ENCODE results near the gene RNMT. TPM values are rescaled to one million over a fixed set of nuclear protein-coding genes. Genes with fewer than 3 reads are reported as not detected.
"Not testable (repeated sequence)": the region's sequence is repeated elsewhere in the genome, so short reads cannot be mapped to it uniquely, and the experiment has no call there.

The RNMT gene
- 32.0 and 48.8 TPM in 2 replicates for total RNA-seq (2021)
- percentile 93 among the genes with signal in this experiment for Bru-seq, nascent RNA
- BruChase-seq, experiment 1, labeled RNA remaining after a 2-hour chase, result percentile 94 among the genes with signal in this experiment
- BruChase-seq, experiment 2, labeled RNA remaining after a 6-hour chase, result percentile 93 among the genes with signal in this experiment
- long read RNA-seq, full-length matches to known transcripts, result 14 of 29 reads
- long read RNA-seq, partial matches to known transcripts, result 6 of 29 reads
- long read RNA-seq, other reads (novel, unspliced or antisense), result 9 of 29 reads

DNA sequence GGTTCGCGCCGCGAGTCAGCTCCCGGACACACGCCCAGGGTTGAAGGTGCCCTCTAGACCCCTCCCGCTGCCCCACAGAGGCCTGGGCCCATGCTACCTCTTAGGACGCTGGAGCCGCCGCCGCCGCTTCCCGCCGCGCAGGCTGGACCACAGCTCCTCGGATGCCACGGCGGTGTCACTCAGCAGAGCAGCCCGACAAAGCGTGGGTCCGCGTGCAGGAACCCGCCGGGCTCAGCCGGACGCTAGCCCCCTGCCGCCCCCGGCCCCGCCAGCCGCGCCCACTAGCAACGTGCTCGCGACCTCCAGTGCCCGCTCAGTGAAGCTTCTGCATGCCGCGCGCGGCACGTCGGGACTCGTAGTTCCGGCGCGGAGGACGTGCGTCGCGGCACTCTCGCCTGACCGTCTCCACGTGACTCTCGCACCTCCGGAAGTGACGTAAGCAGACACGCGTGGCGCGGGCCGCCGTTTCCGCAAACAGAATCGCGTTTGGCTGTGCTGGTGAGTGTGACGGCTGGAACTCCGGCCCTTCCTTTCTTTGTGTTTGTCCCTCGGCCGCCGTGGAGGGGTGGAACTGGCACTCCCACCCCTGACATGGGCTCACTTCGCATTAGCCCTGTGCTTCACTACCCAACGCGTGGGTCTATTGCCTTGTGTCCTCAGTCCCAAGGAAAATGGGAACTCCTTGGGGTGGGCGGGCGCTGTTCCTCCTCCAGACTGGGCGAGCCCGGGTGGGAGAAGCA is at the start of gene RNMT, which contains the start of gene FAM210A:
RNMT (plus strand) TSS at position 442 of the 740 bp plus-strand sequence. CDS start 4,845 bp downstream, outside the sequence.
FAM210A (minus strand) TSS at position 327 of the 740 bp plus-strand sequence. CDS start 44,481 bp downstream, outside the sequence.
- TF ChIP-seq, protein P1, sequence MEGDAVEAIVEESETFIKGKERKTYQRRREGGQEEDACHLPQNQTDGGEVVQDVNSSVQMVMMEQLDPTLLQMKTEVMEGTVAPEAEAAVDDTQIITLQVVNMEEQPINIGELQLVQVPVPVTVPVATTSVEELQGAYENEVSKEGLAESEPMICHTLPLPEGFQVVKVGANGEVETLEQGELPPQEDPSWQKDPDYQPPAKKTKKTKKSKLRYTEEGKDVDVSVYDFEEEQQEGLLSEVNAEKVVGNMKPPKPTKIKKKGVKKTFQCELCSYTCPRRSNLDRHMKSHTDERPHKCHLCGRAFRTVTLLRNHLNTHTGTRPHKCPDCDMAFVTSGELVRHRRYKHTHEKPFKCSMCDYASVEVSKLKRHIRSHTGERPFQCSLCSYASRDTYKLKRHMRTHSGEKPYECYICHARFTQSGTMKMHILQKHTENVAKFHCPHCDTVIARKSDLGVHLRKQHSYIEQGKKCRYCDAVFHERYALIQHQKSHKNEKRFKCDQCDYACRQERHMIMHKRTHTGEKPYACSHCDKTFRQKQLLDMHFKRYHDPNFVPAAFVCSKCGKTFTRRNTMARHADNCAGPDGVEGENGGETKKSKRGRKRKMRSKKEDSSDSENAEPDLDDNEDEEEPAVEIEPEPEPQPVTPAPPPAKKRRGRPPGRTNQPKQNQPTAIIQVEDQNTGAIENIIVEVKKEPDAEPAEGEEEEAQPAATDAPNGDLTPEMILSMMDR (conservative IDR thresholded peaks at IDR 0.05), result no peak
- TF ChIP-seq EZH2 (IDR thresholded peaks at IDR 0.05; ENCODE audit: low read depth), result no peak
- Histone ChIP-seq H3K27ac (peak within 1 kb of the TSS; percentile 82), H3K4me1 (replicated peaks; ENCODE audit: insufficient read depth) (peaks cover 19% of the 10 kb centered on the region), H3K27me3 (ENCODE audit: insufficient read depth, low read depth) (no peaks in the 10 kb centered on the region), H3K36me3 (ENCODE audit: low read depth) (0 out of 2 replicates have a peak, but pooled peaks cover 13% of the 10 kb centered on the region), H2AFZ (peak within 1 kb of the TSS; percentile 92), H3F3A (ENCODE audit: insufficient read depth, low read depth) (no peaks in the 10 kb centered on the region), H3K9me3 (ENCODE audit: insufficient read depth, low read depth) (no peaks in the 10 kb centered on the region), H3K4me2 (peak within 1 kb of the TSS; percentile 85), H3K79me2 (ENCODE audit: low read depth) (peaks cover 97% of the 10 kb centered on the region), H3K4me3 (peak within 1 kb of the TSS; percentile 97), H4K20me1 (ENCODE audit: insufficient read depth) (peaks cover 13% of the 10 kb centered on the region), H3K9me2 (ENCODE audit: insufficient read depth) (no peaks in the 10 kb centered on the region)
- peak; percentile 87 to 94 for DNase-seq
- ChIA-PET CTCF (interaction anchor here (0.6 to 1.6 kb wide), 3 partner anchors 71 to 745 kb away, joined by 3 to 8 read pairs (median 6); no protein-coding TSS in a partner anchor), POLR2A (ENCODE audit: unreplicated experiment) (interaction anchor here (0.6 to 0.7 kb wide), 5 partner anchors 86 to 822 kb away, joined by 3 to 13 read pairs (median 5); no protein-coding TSS in a partner anchor)
- no TSS peak for BruUV-seq (replicated peaks)
- intact Hi-C loops (cut with micrococcal nuclease; ENCODE audit: unreplicated experiment), result loop anchor here (1.0 to 5.0 kb wide), 3 partner anchors 16 to 74 kb away; no protein-coding TSS in a partner anchor

DNA sequence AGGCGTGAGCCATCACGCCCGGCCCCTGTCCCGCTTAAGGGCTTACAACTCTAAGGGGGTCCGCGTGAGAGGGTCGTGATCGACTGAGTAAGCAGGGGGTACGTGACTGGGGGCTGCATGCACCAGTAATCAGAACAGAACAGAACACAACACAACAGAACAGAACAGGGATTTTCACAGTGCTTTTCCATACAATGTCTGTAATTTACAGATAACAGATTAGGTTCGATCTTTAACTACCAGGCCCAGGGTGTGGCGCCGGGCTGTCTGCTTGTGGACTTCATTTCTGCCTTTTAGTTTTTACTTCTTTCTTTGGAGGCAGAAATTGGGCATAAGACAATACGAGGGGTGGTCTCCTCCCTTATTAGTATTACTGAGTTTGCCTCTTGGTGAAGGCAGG is 49.1 kb upstream of the RNMT start:
- H3K9me2 ChIP-seq (ENCODE audit: insufficient read depth); H4K20me1 ChIP-seq (ENCODE audit: insufficient read depth); H3K4me2 ChIP-seq; H3K4me1 ChIP-seq (replicated peaks; ENCODE audit: insufficient read depth); H2AFZ ChIP-seq; DNase-seq; intact Hi-C loops (cut with micrococcal nuclease; ENCODE audit: unreplicated experiment); H3K27me3 ChIP-seq (ENCODE audit: insufficient read depth, low read depth); H3K27ac ChIP-seq; H3F3A ChIP-seq (ENCODE audit: insufficient read depth, low read depth); POLR2A ChIA-PET (ENCODE audit: unreplicated experiment); H3K4me3 ChIP-seq; H3K79me2 ChIP-seq (ENCODE audit: low read depth); BruUV-seq (replicated peaks); H3K9me3 ChIP-seq (ENCODE audit: insufficient read depth, low read depth); H3K36me3 ChIP-seq (ENCODE audit: low read depth): not testable (repeated sequence)
- CTCF ChIA-PET, result interaction anchor here (0.5 kb wide), 1 partner anchor 1017 kb away, joined by 4 read pairs; no protein-coding TSS in a partner anchor

DNA sequence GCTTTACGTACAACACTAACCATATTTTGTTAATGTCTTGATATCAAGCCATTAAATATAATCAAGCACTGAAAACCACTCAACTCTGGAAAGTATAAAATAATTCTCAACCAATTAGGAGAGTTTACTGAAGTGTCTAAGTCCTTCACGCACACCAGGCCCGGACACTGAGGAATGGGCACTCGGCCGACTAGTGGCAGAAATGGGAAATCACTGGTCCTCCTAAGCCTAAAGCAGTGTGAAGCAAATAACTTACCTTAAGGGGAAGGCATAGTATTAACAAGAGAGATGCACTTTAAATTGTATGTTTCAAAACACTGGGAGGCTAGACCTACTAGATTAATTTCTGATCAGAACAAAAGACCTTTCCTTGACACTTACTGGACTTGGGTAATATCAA is 45.9 kb upstream of the RNMT start:
- ChIA-PET CTCF (no interaction called here), POLR2A (ENCODE audit: unreplicated experiment) (no interaction called here)
- TF ChIP-seq, protein P1 (conservative IDR thresholded peaks at IDR 0.05), result peak; percentile 57
- no peak for TF ChIP-seq EZH2 (IDR thresholded peaks at IDR 0.05; ENCODE audit: low read depth)
- Histone ChIP-seq H3F3A (ENCODE audit: insufficient read depth, low read depth) (peaks cover 6% of the 10 kb centered on the region; the same call in 1 of the 2 replicates), H3K27ac (no peak overlapping the region), H3K27me3 (ENCODE audit: insufficient read depth, low read depth) (no peaks in the 10 kb centered on the region), H3K9me3 (ENCODE audit: insufficient read depth, low read depth) (0 out of 2 replicates have a peak, but pooled peaks cover 4% of the 10 kb centered on the region), H3K79me2 (ENCODE audit: low read depth) (peaks cover 32% of the 10 kb centered on the region), H3K4me3 (no peak overlapping the region), H2AFZ (no peak overlapping the region), H3K9me2 (ENCODE audit: insufficient read depth) (no peaks in the 10 kb centered on the region), H4K20me1 (ENCODE audit: insufficient read depth) (peaks cover 2% of the 10 kb centered on the region; the same call in 1 of the 2 replicates), H3K36me3 (ENCODE audit: low read depth) (peaks cover 4% of the 10 kb centered on the region; the same call in 1 of the 2 replicates), H3K4me1 (replicated peaks; ENCODE audit: insufficient read depth) (no peaks in the 10 kb centered on the region), H3K4me2 (no peak overlapping the region)
- intact Hi-C loops (cut with micrococcal nuclease; ENCODE audit: unreplicated experiment), result no loop called here
- BruUV-seq (replicated peaks), result no TSS peak
- DNase-seq, result no peak
